HepG2 (cell line): ENCODE measurements around the gene PDE5A. TPM values are rescaled to one million over a fixed set of nuclear protein-coding genes. Genes with fewer than 3 reads are reported as not detected.

ENCODE experiments used
- AHDC1 ChIP-seq: sonication (generic); formaldehyde crosslinking; IDR thresholded peaks from 2 replicates; pipeline ENCODE4 v1.5.1; 2020; ENCODE audit warnings: mild to moderate bottlenecking, missing genetic modification reagents, borderline replicate concordance
- BCL6 ChIP-seq: IDR thresholded peaks from 2 replicates; pipeline ENCODE4 v1.6.1; 2016; ENCODE audit warnings: missing genetic modification reagents, missing compliant biosample characterization
- CSRNP1 ChIP-seq: sonication (generic); formaldehyde crosslinking; IDR thresholded peaks from 2 replicates; pipeline ENCODE4 v1.8.1; 2023; ENCODE audit warnings: mild to moderate bottlenecking, missing genetic modification reagents
- ELK4 ChIP-seq: sonication (generic); formaldehyde crosslinking; IDR thresholded peaks from 2 replicates; pipeline ENCODE4 v1.9.0; 2021; ENCODE audit warnings: missing genetic modification reagents, borderline replicate concordance
- FOXP1 ChIP-seq, 2 experiments: fragments of 450-650 bp in 1 of 2; IDR thresholded peaks; 2 replicates each; pipeline ENCODE4 v1.6.1; 2017 to 2018; ENCODE audit warnings: antibody characterized with exemption in 1 of 2
- GATAD2A ChIP-seq: IDR thresholded peaks from 2 replicates; pipeline ENCODE4 v1.6.1; 2016
- HMG20A ChIP-seq: IDR thresholded peaks from 2 replicates; pipeline ENCODE4 v1.6.1; 2016; ENCODE audit warnings: borderline replicate concordance
- HMGA1 ChIP-seq: sonication (generic); formaldehyde crosslinking; conservative IDR thresholded peaks from 2 replicates; pipeline ENCODE4 v1.4.0; 2020; ENCODE audit warnings: missing genetic modification reagents
- KAT2B ChIP-seq: fragments of 150-350 bp; IDR thresholded peaks from 2 replicates; pipeline ENCODE4 v1.6.1; 2014; ENCODE audit warnings: low read depth, low read length, borderline replicate concordance
- MAF1 ChIP-seq: sonication (generic); formaldehyde crosslinking; IDR thresholded peaks from 2 replicates; pipeline ENCODE4 v1.5.0; 2020; ENCODE audit warnings: missing genetic modification reagents, borderline replicate concordance
- MNT ChIP-seq: fragments of 450-650 bp; IDR thresholded peaks from 2 replicates; pipeline ENCODE4 v1.6.1; 2016
- NONO ChIP-seq, 2 experiments: fragments of 450-650 bp in 1 of 2; sonication (generic) in 1 of 2; formaldehyde crosslinking in 1 of 2; IDR thresholded peaks in 1 of 2; conservative IDR thresholded peaks in 1 of 2; 2 replicates each; pipeline versions ENCODE4 v1.6.1 to v1.8.0; 2017 to 2022; ENCODE audit warnings: mild to moderate bottlenecking in 1 of 2, missing genetic modification reagents in 1 of 2, moderate library complexity in 1 of 2
- POLR2AphosphoS5 ChIP-seq: IDR thresholded peaks from 2 replicates; pipeline ENCODE4 v1.6.1; 2012; ENCODE audit warnings: low read depth, low read length
- TCF7L2 ChIP-seq: IDR thresholded peaks from 2 replicates; pipeline ENCODE4 v1.6.1; 2011; ENCODE audit warnings: mild to moderate bottlenecking, low read depth, low read length, moderate library complexity
- ZBTB37 ChIP-seq: sonication (generic); formaldehyde crosslinking; IDR thresholded peaks from 2 replicates; pipeline ENCODE4 v1.4.0; 2020; ENCODE audit warnings: mild to moderate bottlenecking, missing genetic modification reagents
- ZNF160 ChIP-seq: sonication (generic); formaldehyde crosslinking; IDR thresholded peaks from 2 replicates; pipeline ENCODE4 v1.8.0; 2022; ENCODE audit warnings: mild to moderate bottlenecking, inconsistent platforms, missing genetic modification reagents
- ZNF331 ChIP-seq: sonication (generic); formaldehyde crosslinking; IDR thresholded peaks from 2 replicates; pipeline ENCODE4 v1.4.0; 2020; ENCODE audit warnings: missing genetic modification reagents
- ZNF563 ChIP-seq: sonication (generic); formaldehyde crosslinking; IDR thresholded peaks from 2 replicates; pipeline ENCODE4 v1.8.0; 2022; ENCODE audit warnings: mild to moderate bottlenecking, moderate library complexity, missing genetic modification reagents
- ZSCAN29 ChIP-seq: sonication (generic); formaldehyde crosslinking; conservative IDR thresholded peaks from 2 replicates; pipeline ENCODE4 v1.4.0; 2020; ENCODE audit warnings: mild to moderate bottlenecking, missing genetic modification reagents
- polyA plus RNA-seq, 8 experiments: library from polyadenylated mRNA; depleted of rRNA in 3 of 8; stranded (reverse) in 7 of 8; unstranded in 1 of 8; fragments of >200 nt; fragmentation: Illumina TruSeq in 4 of 8; extraction: Trizol in 4 of 8; gene quantifications; 2 replicates each; pipeline versions ENCODE4 v1.2.1 to v1.2.3, GENCODE V29; 2011 to 2016; ENCODE audit warnings: low read depth in 4 of 8, missing spikeins in 1 of 8, mixed read lengths in 1 of 8; ENCODE audit not compliant: insufficient read depth in 1 of 8
- total RNA-seq, 5 experiments: library from RNA; depleted of rRNA; stranded (reverse); fragments of >200 nt; fragmentation: Illumina TruSeq; extraction: Trizol; gene quantifications; 2 replicates each; pipeline ENCODE4 v1.2.3, GENCODE V29; 2016; ENCODE audit warnings: low read depth in 1 of 5

Gene PDE5A
- total and polyA plus RNA-seq, 2 of the 13 experiments (the other 11 are each of a cell fraction or from before 2014, with no cell fraction given): 0.22 to 0.44 TPM

DNA sequence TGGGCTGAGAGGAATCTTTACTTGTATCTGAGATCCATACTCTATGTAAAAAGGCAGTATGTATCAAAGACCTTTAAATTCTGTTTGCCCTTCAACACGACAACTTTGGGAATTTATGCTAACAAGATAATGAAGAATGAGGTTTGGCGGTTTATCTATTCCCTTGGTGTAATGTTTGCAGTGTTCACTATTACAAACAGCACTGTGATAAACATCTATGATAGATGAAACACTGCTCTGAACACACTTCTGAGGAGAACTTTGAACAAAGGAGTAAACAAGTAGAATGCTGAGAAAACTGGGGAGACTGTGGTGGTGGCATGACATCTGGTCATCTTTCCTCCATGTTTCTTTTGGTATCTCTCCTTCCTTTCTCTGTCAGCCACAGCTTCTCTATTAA lies 126.9 kb downstream of the PDE5A start (continued):
- TF ChIP-seq ZNF563 (CRISPR knock-in tag) (no peak), GATAD2A (CRISPR knock-in tag) (peak; percentile 20; the same call in 1 of the 2 replicates), ELK4 (CRISPR knock-in tag) (no peak), ZNF160 (no peak), HMG20A (CRISPR knock-in tag) (peak; percentile 20; the same call in 1 of the 2 replicates), HMGA1 (CRISPR knock-in tag) (no peak), NONO (IDR thresholded peaks at IDR 0.05) (no peak), NONO (CRISPR knock-in tag; conservative IDR thresholded peaks at IDR 0.05) (0 out of 2 replicates have a peak, but pooled peaks have one; percentile 34), TCF7L2 (peak; percentile 51; the same call in 1 of the 2 replicates), MNT (no peak), POLR2AphosphoS5 (0 out of 2 replicates have a peak, but pooled peaks have one; percentile 20), ZBTB37 (no peak), KAT2B (no peak), BCL6 (CRISPR knock-in tag) (peak; percentile 31; the same call in 1 of the 2 replicates), CSRNP1 (CRISPR knock-in tag) (no peak), ZNF331 (CRISPR knock-in tag) (0 out of 2 replicates have a peak, but pooled peaks have one; percentile 22), AHDC1 (CRISPR knock-in tag) (no peak), ZSCAN29 (no peak), MAF1 (CRISPR knock-in tag) (no peak), FOXP1 (IDR thresholded peaks at IDR 0.05) (0 out of 2 replicates have a peak, but pooled peaks have one; percentile 39), FOXP1 (CRISPR knock-in tag; IDR thresholded peaks at IDR 0.05) (peak; percentile 78; the same call in 1 of the 2 replicates)
